ENCODE results near the gene SLC22A1.
"Not testable (repeated sequence)": the region's sequence is repeated elsewhere in the genome, so short reads cannot be mapped to it uniquely, and the experiment has no call there.

The SLC22A1 gene

GRCh38 chr6:160138839-160139419 is 17.3 kb downstream of the SLC22A1 start:
- DNase-seq (ENCODE audit: low spot score): no peak

GRCh38 chr6:160139420-160139851 is 17.8 kb downstream of the SLC22A1 start:
- no peak for DNase-seq (ENCODE audit: low spot score)

- not testable (repeated sequence) for DNase-seq (ENCODE audit: low spot score)
Observed at GRCh38 chr6:160140493-160140892, 18.9 kb downstream of the SLC22A1 start.

- DNase-seq (ENCODE audit: low spot score): no peak
Observed at GRCh38 chr6:160141001-160141726, 19.5 kb downstream of the SLC22A1 start.

- no peak for DNase-seq (ENCODE audit: low spot score)
Observed at GRCh38 chr6:160142115-160142715, 20.6 kb downstream of the SLC22A1 start.

GRCh38 chr6:160146454-160147145 is 25.0 kb downstream of the SLC22A1 start:
- no peak for DNase-seq (ENCODE audit: low spot score)

- DNase-seq (ENCODE audit: low spot score): no peak
Observed at GRCh38 chr6:160147146-160147536, 25.5 kb downstream of the SLC22A1 start.

- DNase-seq (ENCODE audit: low spot score): no peak
Observed at GRCh38 chr6:160154471-160154870, 32.9 kb downstream of the SLC22A1 start.

- DNase-seq (ENCODE audit: low spot score): no peak
Observed at GRCh38 chr6:160156842-160157241, 35.2 kb downstream of the SLC22A1 start.

- DNase-seq (ENCODE audit: low spot score): no peak
Observed at GRCh38 chr6:160160450-160160849, 38.8 kb downstream of the SLC22A1 start.

GRCh38 chr6:160160929-160161646 is 39.5 kb downstream of the SLC22A1 start:
- DNase-seq (ENCODE audit: low spot score): no peak

- DNase-seq (ENCODE audit: low spot score): no peak
Observed at GRCh38 chr6:160161647-160161986, 40.0 kb downstream of the SLC22A1 start.

GRCh38 chr6:160162030-160162566 is 40.5 kb downstream of the SLC22A1 start:
- no peak for DNase-seq (ENCODE audit: low spot score)

- DNase-seq (ENCODE audit: low spot score): no peak
Observed at GRCh38 chr6:160163425-160163824, 41.8 kb downstream of the SLC22A1 start.

- DNase-seq (ENCODE audit: low spot score): no peak
Observed at GRCh38 chr6:160163912-160164311, 42.3 kb downstream of the SLC22A1 start.

GRCh38 chr6:160165928-160166327 is 44.3 kb downstream of the SLC22A1 start:
- not testable (repeated sequence) for DNase-seq (ENCODE audit: low spot score)

GRCh38 chr6:160167604-160168399 is 46.2 kb downstream of the SLC22A1 start:
- no peak for DNase-seq (ENCODE audit: low spot score)

- DNase-seq (ENCODE audit: low spot score): no peak
Observed at GRCh38 chr6:160170018-160170680, 48.5 kb downstream of the SLC22A1 start.

- DNase-seq (ENCODE audit: low spot score): no peak
Observed at GRCh38 chr6:160172704-160173103, 51.1 kb downstream of the SLC22A1 start.

GRCh38 chr6:160173806-160174527 is 52.4 kb downstream of the SLC22A1 start:
- DNase-seq (ENCODE audit: low spot score): no peak
